HG03521 (cell line): ENCODE measurements around the gene DNAJC21.

Source experiments
- ATAC-seq: cut with Tn5 transposase; IDR thresholded peaks from one replicate; pipeline ENCODE4 v1.9.1; 2021; ENCODE audit warnings: mild to moderate bottlenecking, moderate library complexity; ENCODE audit not compliant: unreplicated experiment

The DNAJC21 gene

GRCh38 chr5:34929134-34929719 is at the start of gene DNAJC21:
DNAJC21 (plus strand) TSS chr5:34929559; CDS start chr5:34929820, 261 bp downstream.
- peak; percentile 86 for ATAC-seq

- no peak for ATAC-seq
These were observed 48.1 kb upstream of the DNAJC21 start for GRCh38 chr5:34881246-34881645.

GRCh38 chr5:34886392-34887119 is 42.8 kb upstream of the DNAJC21 start:
- ATAC-seq, result no peak

GRCh38 chr5:34889394-34889793 is 40.0 kb upstream of the DNAJC21 start:
- no peak for ATAC-seq

- no peak for ATAC-seq
These were observed 37.4 kb upstream of the DNAJC21 start for GRCh38 chr5:34891981-34892380.

- no peak for ATAC-seq
These were observed 36.9 kb upstream of the DNAJC21 start for GRCh38 chr5:34892414-34892813.

GRCh38 chr5:34894716-34895115 is 34.6 kb upstream of the DNAJC21 start:
- ATAC-seq, result no peak

- no peak for ATAC-seq
These were observed 33.5 kb upstream of the DNAJC21 start for GRCh38 chr5:34895641-34896419.

GRCh38 chr5:34897646-34898045 is 31.7 kb upstream of the DNAJC21 start:
- no peak for ATAC-seq

- peak; percentile 80 for ATAC-seq
These were observed 31.0 kb upstream of the DNAJC21 start for GRCh38 chr5:34898258-34898895.

- no peak for ATAC-seq
These were observed 30.3 kb upstream of the DNAJC21 start for GRCh38 chr5:34899066-34899465.

GRCh38 chr5:34900652-34901051 is 28.7 kb upstream of the DNAJC21 start:
- no peak for ATAC-seq

GRCh38 chr5:34903260-34903659 is 26.1 kb upstream of the DNAJC21 start:
- ATAC-seq, result no peak

- no peak for ATAC-seq
These were observed 23.8 kb upstream of the DNAJC21 start for GRCh38 chr5:34905564-34905963.

GRCh38 chr5:34913072-34913471 is 16.3 kb upstream of the DNAJC21 start:
- no peak for ATAC-seq

GRCh38 chr5:34914671-34915138 is 14.7 kb upstream of the DNAJC21 start:
- ATAC-seq, result peak; percentile 11

- peak; percentile 98 for ATAC-seq
These were observed 14.1 kb upstream of the DNAJC21 start, which contains the start of the genes BRIX1 and RAD1 for GRCh38 chr5:34915139-34915855. BRIX1 (plus strand) TSS chr5:34915711; CDS start chr5:34915739, 28 bp downstream. RAD1 (minus strand) TSS chr5:34915504; CDS start chr5:34914892, 612 bp downstream.

GRCh38 chr5:34915856-34916192 is 13.5 kb upstream of the DNAJC21 start:
- ATAC-seq, result peak; percentile 10

- ATAC-seq, result no peak
These were observed 12.8 kb upstream of the DNAJC21 start for GRCh38 chr5:34916518-34916917.

- no peak for ATAC-seq
These were observed 11.3 kb upstream of the DNAJC21 start for GRCh38 chr5:34918025-34918424.
